Heart left ventricle (tissue), 13 donors: ENCODE data around the gene P2RY12.

Experiments used
- POLR2A ChIP-seq, 2 donors: fragments of 450-650 bp; IDR thresholded peaks; one replicate each; pipeline ENCODE4 v1.6.1; 2017; ENCODE audit warnings: antibody characterized with exemption in 2 of 2, mild to moderate bottlenecking in 2 of 2, moderate library complexity in 2 of 2
- TF ChIP-seq, protein P1 (sequence below), 12 donors: fragments of 200-600 bp; sonication (generic) in 4 of 12; IDR thresholded peaks; one replicate each; pipeline versions ENCODE4 v1.5.0 to v1.8.0; 2018 to 2022; ENCODE audit warnings: antibody characterized with exemption in 12 of 12, mild to moderate bottlenecking in 5 of 12
- donor health status: ischemic (EF 13 %, LVEDD 7.1; RV severe dilation, severe dysfunction).
- donor health status: DM: no; HTN: yes; CAD: no.
- donor health status: DM: no; HTN: no; CAD: no.
- donor health status: ischemic (EF 25% LVEDD 6.9; RV normal size, moderate dysfunction).
- donor health status: ischemic (EF 25% LVEDD 5.7; RV mildly dilated, moderate dysfunction).
- donor health status: ischemic (EF 35%, LVEDD 5.7; RV mildly dilated, moderate dysfunction).
- donor health status: nonischemic (EF 11% LVEDD 7.7; RV severe dilation, severe dysfunction).
- donor health status: DM: yes; HTN: yes; CAD: no.
- donor health status: PGD.
- donor health status: ischemic (EF 29% LVEDD 5.4; RV normal size, mild dysfunction).
- donor health status: nonischemic (EF 23%, LVEDD 6.1; RV moderate dilation, normal function).

DNA sequence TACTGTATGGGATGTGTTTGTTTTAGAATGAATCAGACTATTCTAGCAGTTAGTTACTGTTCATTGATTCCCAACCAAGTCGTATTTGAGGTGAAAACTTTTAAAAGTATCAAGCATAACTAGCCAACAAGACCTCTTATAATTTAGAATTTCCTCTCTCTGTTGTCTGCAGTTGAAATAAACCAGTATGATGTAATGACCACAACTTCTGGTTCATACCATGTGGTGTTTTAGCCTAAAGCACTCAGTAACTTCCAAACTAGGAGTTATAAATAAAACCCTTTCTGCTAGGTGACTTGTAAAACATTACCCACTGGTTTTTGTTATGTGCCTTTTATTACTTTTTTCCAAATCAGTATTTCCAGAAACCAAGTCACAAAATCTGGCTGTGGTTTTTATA, 19.8 kb upstream of the P2RY12 start:
- TF ChIP-seq, protein P1, sequence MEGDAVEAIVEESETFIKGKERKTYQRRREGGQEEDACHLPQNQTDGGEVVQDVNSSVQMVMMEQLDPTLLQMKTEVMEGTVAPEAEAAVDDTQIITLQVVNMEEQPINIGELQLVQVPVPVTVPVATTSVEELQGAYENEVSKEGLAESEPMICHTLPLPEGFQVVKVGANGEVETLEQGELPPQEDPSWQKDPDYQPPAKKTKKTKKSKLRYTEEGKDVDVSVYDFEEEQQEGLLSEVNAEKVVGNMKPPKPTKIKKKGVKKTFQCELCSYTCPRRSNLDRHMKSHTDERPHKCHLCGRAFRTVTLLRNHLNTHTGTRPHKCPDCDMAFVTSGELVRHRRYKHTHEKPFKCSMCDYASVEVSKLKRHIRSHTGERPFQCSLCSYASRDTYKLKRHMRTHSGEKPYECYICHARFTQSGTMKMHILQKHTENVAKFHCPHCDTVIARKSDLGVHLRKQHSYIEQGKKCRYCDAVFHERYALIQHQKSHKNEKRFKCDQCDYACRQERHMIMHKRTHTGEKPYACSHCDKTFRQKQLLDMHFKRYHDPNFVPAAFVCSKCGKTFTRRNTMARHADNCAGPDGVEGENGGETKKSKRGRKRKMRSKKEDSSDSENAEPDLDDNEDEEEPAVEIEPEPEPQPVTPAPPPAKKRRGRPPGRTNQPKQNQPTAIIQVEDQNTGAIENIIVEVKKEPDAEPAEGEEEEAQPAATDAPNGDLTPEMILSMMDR (IDR thresholded peaks at IDR 0.05): no peak
- no peak for TF ChIP-seq POLR2A (IDR thresholded peaks at IDR 0.05)
